ENCODE data around the gene NR3C2.
"Not testable (repeated sequence)": the region's sequence is repeated elsewhere in the genome, so short reads cannot be mapped to it uniquely, and the experiment has no call there.

NR3C2 gene

DNA sequence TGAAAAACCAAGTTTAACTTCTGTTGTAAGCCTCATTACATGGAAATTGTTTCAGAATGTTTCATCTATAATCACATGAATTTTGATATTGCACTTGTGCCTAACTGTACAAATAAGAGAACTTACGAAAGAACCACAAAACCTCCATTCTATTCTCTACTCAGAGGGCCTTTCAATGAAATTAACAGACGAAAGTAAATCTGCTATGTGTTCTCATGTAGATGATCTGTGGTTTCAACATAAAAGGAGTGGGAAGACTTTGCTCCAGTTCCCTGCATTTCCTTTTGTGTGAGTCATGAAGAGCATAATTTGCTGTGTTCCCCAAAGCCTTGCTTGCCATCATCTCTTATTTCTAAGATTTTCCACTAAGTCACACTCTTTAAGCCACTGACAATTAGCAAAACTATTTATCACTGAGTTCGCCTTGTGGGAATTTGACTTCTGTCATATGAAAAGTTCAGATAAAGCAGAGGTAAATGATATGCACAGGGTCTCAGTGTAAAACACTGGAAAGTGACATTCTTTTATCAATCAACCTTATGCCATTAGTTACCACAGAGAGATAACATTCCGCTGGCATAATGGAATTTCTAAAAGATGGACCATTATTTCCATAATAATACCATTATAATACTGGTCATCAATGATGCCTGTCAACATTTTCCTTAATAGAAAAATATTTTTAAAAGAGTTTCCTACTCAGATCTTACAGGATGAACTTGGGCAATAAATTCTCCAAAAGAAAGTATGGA lies 329.8 kb downstream of the NR3C2 start:
- no peak for DNase-seq

GRCh38 chr4:148110169-148110568 lies 332.0 kb downstream of the NR3C2 start:
- no peak for DNase-seq

DNA sequence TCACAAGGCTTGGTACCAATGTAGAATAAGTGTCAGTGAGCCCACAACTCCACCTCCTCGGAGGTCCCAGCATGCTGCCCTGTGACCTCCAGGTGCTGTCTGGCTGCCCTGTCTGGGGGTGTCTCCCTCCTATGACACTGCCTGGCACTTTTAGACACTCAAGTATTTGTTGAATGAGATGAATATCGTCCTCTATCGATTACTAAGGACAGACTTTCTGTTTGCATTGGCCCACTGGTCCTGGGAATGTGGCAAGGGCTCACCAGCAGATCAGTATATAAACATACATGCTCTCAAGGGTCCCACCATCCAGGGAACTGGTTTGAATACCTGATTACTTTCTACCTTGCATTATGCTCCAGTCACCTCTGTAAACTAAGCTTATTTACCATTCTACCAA lies 333.0 kb downstream of the NR3C2 start:
- DNase-seq = no peak

DNA sequence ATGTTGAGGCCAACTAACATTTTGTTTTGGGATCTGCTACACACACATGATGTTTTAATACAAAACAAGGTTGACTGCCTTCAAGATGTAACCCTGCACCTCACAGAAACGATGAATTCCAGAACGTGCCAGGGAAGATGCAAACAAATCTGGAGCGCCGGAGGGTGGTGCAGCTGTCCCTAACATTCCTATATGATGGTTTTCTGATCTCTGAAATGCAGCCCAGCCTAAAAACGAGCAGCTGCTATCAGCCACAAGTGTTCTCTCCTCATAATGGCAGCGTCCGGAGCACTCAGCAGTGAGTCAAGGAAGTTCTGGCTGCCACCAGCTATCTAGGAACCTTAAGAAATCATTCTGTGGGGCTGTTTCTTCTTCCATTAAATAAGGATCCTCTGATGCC lies 333.4 kb downstream of the NR3C2 start:
- DNase-seq = no peak

GRCh38 chr4:148103597-148104355 lies 338.4 kb downstream of the NR3C2 start:
- DNase-seq = no peak

DNA sequence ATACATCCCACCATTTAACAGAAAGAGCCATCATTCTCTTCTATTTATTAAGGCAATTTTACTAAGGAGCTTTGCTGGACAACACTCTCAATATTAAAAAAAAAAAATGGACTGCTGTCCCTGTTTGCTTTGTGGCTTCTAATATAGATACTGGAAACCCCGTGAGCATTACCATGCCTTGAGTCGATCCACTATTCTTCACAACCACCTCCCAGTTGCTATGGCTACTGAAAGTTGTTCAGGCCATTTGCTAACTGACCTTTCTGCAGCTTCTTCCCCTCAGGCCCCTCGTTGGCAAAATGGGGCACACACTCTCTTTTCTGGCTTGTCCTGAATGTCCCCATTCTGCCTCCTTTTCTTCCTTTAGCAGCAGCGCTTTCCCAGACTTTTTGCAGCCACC lies 340.4 kb downstream of the NR3C2 start:
- DNase-seq = no peak

GRCh38 chr4:148101235-148101634 lies 341.0 kb downstream of the NR3C2 start:
- no peak for DNase-seq

GRCh38 chr4:148097801-148098200 lies 344.4 kb downstream of the NR3C2 start:
- no peak for DNase-seq

GRCh38 chr4:148095346-148095923 lies 346.8 kb downstream of the NR3C2 start:
- DNase-seq = no peak

DNA sequence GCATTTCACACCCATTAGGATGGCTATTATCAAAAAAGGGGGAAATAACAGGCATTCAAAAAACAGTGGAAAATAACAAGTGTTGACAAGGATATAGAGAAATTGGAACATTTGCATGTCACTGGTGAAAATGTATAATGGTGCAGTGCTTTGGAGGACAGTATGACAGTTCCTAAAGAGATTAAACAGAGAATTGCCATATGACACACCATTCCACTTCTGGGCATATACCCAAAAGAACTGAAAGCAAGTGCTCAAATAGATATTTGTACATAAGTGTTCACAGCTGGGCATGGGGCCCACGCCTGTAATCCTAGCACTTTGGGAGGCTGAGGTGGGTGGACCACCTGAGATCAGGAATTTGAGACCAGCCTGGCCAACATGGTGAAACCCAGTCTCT lies 348.1 kb downstream of the NR3C2 start:
- no peak for DNase-seq

DNA sequence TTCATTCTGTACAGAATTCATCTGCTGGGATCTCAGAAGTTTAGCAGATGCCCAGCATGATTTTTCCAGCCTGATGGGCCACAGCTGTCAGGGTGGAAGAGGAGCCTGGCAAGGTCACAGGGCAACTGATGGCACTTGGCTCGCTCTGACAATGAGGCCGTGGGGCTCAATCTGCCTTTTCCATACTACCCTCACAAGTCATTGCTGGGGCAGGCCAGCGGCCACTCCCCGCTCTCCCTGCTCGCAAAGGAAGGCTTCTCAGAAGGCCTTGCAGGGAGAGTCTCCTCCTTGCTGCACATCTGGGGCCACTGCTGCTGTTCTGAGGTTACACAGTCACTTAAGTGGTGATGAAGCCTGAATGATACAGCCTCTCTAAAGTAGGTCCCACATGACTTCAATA lies 349.1 kb downstream of the NR3C2 start:
- no peak for DNase-seq

DNA sequence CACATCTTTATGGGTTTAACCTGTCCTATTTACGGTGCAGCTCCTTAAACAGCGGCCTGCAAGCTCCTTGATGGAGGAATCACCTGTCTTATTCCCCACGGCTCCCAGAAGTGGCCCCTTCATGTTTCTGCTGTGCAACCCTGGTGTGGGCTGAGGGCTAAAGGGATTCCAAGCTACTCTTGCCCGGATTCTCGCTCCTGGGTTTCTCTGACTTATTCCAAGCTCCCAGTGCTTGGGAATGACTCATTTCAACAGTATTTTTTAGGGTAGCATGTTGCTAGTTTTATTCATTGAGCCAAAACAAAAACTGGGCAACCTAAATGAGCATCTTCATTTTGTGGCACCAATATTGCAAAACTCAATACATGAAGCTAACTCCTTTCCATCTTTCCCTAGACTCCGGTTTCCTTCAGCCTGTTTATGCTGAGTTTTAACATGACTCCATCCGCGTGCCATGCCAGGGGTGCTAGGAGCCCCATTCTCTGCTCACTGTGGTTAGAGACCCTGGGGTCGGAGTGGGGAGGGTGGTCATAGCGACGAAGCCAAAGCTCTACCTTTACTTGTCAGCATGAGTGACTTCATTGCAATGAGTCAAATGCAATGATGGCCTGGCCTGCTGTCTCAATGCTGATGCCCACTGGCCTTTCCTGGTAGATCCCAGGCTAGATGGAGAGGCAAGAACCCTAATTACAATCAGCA lies 349.7 kb downstream of the NR3C2 start:
- DNase-seq = no peak

GRCh38 chr4:148091896-148092295 lies 350.3 kb downstream of the NR3C2 start:
- DNase-seq = peak in 1 of 56 donors; percentile 5

DNA sequence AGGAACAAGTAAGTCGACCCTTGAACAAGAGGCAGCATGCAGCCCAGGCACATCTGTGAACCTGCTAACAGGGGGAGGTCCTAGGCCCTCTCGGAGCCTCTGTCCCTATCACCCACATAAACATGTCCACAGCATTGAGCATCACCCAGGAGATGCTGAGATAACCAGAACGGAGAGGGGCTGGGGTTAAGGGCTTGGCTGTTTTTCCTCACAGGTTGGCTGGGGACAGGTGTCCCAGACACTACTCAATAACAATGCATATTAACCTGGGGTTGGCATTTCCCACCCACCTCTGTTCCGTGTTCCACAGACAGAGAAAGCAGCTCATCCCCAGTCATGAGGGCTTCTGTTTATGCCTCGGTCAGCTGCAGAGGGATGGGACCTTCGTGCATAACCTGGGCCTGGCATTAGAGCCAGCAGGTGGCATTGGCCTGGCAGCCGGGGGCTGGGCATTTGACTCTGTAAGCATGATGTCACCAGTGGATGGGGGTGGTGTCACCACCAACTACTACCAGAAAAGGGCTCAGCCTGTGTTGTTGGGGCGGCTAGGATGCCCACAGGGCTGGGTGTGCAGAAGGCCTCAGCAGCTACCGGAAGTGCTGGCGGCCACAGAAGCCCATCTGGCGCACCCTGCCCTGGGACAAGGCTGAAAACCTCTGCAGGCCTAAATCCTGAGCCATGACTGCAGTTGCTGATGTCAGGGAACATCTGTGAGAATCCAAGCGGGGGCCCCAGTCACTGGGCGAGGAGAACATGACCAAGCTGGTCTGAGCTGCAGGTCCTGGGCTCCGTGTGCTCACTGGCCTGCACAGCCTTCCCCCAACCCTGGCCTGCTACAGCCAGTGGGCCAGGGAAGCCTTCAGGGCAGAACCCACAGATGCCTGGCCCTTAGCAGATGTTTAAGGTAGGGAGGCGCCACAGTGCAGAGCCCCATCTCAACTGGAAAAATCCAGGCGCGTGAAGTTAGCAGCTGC lies 351.4 kb downstream of the NR3C2 start:
- no peak for DNase-seq

DNA sequence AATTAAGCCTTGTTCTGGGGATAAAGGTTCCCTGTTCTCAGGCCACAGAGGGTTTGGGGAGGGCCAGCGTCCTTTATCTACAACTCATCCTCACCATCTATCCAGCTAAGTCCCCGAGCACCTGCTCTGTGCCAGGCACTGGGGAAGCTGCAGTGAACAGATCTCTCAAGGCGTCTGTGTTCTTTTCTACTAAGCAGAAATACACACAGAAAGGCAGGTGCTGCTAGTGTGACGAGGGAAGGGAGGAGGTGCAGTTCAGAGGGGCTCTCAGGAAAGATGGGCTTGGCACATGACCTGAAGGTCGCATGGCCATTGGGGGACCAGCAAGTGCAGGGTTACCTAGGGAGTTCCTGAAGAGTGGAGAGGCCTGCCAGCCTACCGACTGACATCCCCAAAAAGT lies 352.2 kb downstream of the NR3C2 start:
- DNase-seq = no peak

DNA sequence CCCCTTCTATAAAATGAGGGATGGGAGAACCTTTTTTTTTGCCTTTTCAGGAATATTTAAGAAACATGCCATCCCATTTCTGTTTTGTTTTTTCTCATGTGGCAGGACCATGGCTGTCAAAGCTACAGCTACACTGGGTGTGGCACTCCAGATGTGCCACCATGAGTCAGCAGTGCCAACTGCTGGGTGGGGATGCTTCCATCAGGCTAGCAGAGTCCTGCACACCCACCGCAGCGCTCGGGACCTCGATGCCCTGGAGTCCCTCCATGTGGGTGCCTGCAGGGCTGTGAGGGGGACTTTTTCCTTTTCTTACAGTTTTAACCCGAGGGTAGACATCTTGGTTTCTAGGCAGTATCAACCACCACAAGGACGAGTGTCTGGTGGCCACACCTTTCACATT lies 352.6 kb downstream of the NR3C2 start:
- no peak for DNase-seq

DNA sequence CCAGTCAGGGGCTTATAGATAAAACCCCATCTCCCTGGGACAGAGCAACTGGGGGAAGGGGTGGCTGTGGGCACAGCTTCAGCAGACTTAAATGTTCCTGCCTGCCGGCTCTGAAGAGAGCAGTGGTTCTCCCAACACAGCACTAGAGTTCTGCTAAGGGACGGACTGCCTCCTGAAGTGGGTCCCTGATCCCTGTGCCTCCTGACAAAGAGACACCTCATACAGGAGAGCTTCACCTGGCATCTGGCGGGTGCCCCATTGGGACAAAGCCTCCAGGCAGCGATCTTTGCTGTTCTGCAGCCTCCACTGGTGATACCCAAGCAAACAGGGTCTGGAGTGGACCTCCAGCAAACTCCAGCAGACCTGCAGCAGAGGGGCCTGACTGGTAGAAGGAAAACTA lies 359.1 kb downstream of the NR3C2 start:
- not testable (repeated sequence) for DNase-seq

DNA sequence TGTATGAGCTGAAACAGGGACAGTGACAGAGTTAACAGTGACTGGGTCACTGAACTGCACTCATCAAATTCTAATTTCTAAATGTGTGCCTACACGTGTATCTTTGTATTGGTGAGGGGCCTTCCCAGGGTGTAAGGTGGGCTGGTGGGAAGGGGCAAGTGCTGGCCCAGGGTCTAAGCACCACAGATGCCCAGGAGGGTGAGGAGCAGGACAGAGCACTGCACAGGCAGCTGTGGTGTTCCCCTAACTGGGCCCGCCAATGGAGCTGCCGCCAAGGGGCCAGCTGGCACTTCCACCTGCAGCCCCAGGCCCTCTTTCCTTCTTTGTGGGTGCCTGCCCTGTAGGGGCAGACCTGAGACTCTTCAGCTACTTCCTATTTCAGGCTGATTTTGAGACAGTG lies 360.5 kb downstream of the NR3C2 start:
- no peak for DNase-seq

DNA sequence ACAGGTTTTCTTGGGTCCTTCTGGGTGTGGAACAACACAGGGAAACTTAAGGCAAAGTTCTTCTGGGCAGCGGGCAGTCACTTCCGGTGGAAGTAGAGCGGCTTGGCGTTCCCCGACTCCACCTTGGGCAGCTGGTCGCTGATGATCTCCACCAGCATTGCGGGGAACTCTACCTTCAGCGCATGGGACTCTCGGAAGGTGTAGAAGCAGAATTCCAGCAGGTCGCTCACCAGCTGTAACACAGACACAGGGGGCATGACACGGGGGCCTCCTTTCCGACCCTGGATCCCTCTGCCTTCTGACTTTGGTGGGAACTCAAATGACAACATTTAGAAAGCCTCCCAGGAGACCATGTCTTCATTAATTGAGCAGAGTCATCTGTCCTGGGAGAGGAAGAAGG lies 360.9 kb downstream of the NR3C2 start:
- DNase-seq = no peak

GRCh38 chr4:148079961-148080360 lies 362.3 kb downstream of the NR3C2 start:
- no peak for DNase-seq

- no peak for DNase-seq
These were observed 364.2 kb downstream of the NR3C2 start for GRCh38 chr4:148078061-148078460.
